GM13977 (cell line): ENCODE data around the gene DECR2.

ENCODE experiments used
- DNase-seq: peaks from one replicate; pipeline ENCODE4 v3.0.0; 2012; ENCODE audit warnings: low spot score
- CTCF ChIP-seq: IDR thresholded peaks from 2 replicates; pipeline ENCODE4 v1.5.1; 2012; ENCODE audit warnings: mild to moderate bottlenecking, control low read depth; ENCODE audit not compliant: insufficient read depth; ENCODE audit errors: extremely low read depth, missing control alignments
- in situ Hi-C: fragments of 300-500 bp; cut with MboI; formaldehyde crosslinking; loops from one replicate; pipeline ENCODE4 v1.12.0; 2022; ENCODE audit warnings: low sequenced_read_pairs, low pct_unique_long_range_greater_than_20kb, mixed read lengths, inconsistent platforms; ENCODE audit not compliant: unreplicated experiment

Gene DECR2

GRCh38 chr16:427250-427649 is 25.6 kb downstream of the DECR2 start:
- in situ Hi-C loops, result no loop called here
- TF ChIP-seq CTCF, result no peak
- DNase-seq, result no peak

- in situ Hi-C loops, result no loop called here
- no peak for DNase-seq
- no peak for TF ChIP-seq CTCF
Measured at GRCh38 chr16:430904-431303, 29.2 kb downstream of the DECR2 start.

- in situ Hi-C loops, result no loop called here
- no peak for DNase-seq
Measured at GRCh38 chr16:440627-441026, 38.9 kb downstream of the DECR2 start.

GRCh38 chr16:441447-441846 is 39.8 kb downstream of the DECR2 start:
- in situ Hi-C loops, result no loop called here
- TF ChIP-seq CTCF, result no peak
- DNase-seq, result no peak

More at GRCh38 chr16:440627-441026, 38.9 kb downstream of the DECR2 start:
- no peak for TF ChIP-seq CTCF

DNA sequence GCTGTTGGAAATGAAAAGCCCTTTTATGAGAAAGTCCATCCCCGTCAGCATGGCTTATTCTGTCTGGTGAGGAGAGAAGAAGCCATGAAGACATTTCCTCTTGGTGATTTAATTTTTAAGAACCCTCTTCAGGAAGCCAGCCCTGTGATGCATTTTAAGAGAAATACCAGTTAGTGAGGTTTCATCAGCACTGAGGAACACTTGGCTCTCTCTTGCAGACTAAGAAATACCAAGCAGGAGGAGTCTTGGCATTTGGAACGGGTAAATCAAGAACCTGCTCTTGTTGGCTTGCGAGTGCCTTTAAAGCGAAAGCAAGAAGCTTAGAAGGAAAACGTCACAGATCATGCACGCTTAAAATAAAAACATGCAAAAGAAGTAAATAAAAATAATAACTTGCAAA is 41.3 kb downstream of the DECR2 start:
- no peak for DNase-seq
- TF ChIP-seq CTCF, result no peak
- in situ Hi-C loops, result no loop called here

- no peak for DNase-seq
- in situ Hi-C loops, result no loop called here
- no peak for TF ChIP-seq CTCF
Measured at GRCh38 chr16:444027-444426, 42.3 kb downstream of the DECR2 start.

GRCh38 chr16:445566-445965 is 43.9 kb downstream of the DECR2 start:
- TF ChIP-seq CTCF, result no peak
- in situ Hi-C loops, result no loop called here
- no peak for DNase-seq
